Progenitor cell of endocrine pancreas (in vitro differentiated cells): Measurements from ENCODE around the gene LRRC52. TPM values are rescaled to one million over a fixed set of nuclear protein-coding genes. Genes with fewer than 3 reads are reported as not detected.

Source experiments
- DNase-seq: peaks from one replicate; pipeline ENCODE4 v3.0.0; 2021; ENCODE audit warnings: low spot score; ENCODE audit not compliant: unreplicated experiment
- H3K27ac Mint-ChIP-seq: 2 replicates; pipeline ENCODE4 v1.8.0; 2021; ENCODE audit warnings: mild to moderate bottlenecking, moderate library complexity, mixed read lengths
- H3K27me3 Mint-ChIP-seq: 2 replicates; pipeline ENCODE4 v1.8.0; 2021; ENCODE audit warnings: mixed read lengths
- H3K36me3 Mint-ChIP-seq: 2 replicates; pipeline ENCODE4 v1.8.0; 2022; ENCODE audit warnings: mixed read lengths; ENCODE audit not compliant: insufficient read depth
- H3K4me1 Mint-ChIP-seq: 2 replicates; pipeline ENCODE4 v1.8.0; 2021; ENCODE audit warnings: low read depth, mixed read lengths
- H3K4me3 Mint-ChIP-seq: 2 replicates; pipeline ENCODE4 v1.8.0; 2021; ENCODE audit warnings: low read depth, mild to moderate bottlenecking, moderate library complexity, mixed read lengths
- H3K9me3 Mint-ChIP-seq: 2 replicates; pipeline ENCODE4 v1.8.0; 2021; ENCODE audit warnings: low read depth, mixed read lengths
- CTCF ChIP-seq: fragments of 200-600 bp; sonication (generic); IDR thresholded peaks from one replicate; pipeline ENCODE4 v1.5.0; 2021; ENCODE audit warnings: antibody characterized with exemption, mild to moderate bottlenecking; ENCODE audit not compliant: unreplicated experiment
- total RNA-seq: library from RNA; stranded (reverse); gene quantifications from 2 replicates; pipeline ENCODE4 v1.2.1, GENCODE V29; 2021

LRRC52 gene
- total RNA-seq, 1 donor from 2014 or later: not detected

- Mint-ChIP-seq H3K36me3 (no peaks in the 10 kb centered on the region), H3K27me3 (peaks cover 34% of the 10 kb centered on the region), H3K27ac (no peak overlapping the region), H3K9me3 (no peaks in the 10 kb centered on the region), H3K4me1 (peaks cover 10% of the 10 kb centered on the region), H3K4me3 (no peak overlapping the region)
- no peak for TF ChIP-seq CTCF
- no peak for DNase-seq
Measured at GRCh38 chr1:165562571-165562970, 18.8 kb downstream of the LRRC52 start.

- DNase-seq: no peak
- H3K4me3 Mint-ChIP-seq: no peak overlapping the region
- peaks cover 35% of the 10 kb centered on the region for H3K27me3 Mint-ChIP-seq
- H3K4me1 Mint-ChIP-seq: peaks cover 10% of the 10 kb centered on the region
- no peaks in the 10 kb centered on the region for H3K36me3 Mint-ChIP-seq
- no peak overlapping the region for H3K27ac Mint-ChIP-seq
- no peak for TF ChIP-seq CTCF
- no peaks in the 10 kb centered on the region for H3K9me3 Mint-ChIP-seq
Measured at GRCh38 chr1:165563551-165563950, 19.8 kb downstream of the LRRC52 start.

GRCh38 chr1:165564561-165564960 is 20.8 kb downstream of the LRRC52 start:
- Mint-ChIP-seq H3K4me1 (peaks cover 10% of the 10 kb centered on the region), H3K27me3 (peaks cover 35% of the 10 kb centered on the region), H3K4me3 (no peak overlapping the region), H3K36me3 (no peaks in the 10 kb centered on the region), H3K9me3 (no peaks in the 10 kb centered on the region), H3K27ac (no peak overlapping the region)
- DNase-seq: no peak
- no peak for TF ChIP-seq CTCF

GRCh38 chr1:165565751-165566490 is 22.1 kb downstream of the LRRC52 start:
- Mint-ChIP-seq H3K9me3 (no peaks in the 10 kb centered on the region), H3K4me3 (no peak overlapping the region), H3K4me1 (peaks cover 5% of the 10 kb centered on the region), H3K27me3 (peaks cover 32% of the 10 kb centered on the region), H3K36me3 (no peaks in the 10 kb centered on the region), H3K27ac (no peak overlapping the region)
- no peak for DNase-seq
- no peak for TF ChIP-seq CTCF

GRCh38 chr1:165570078-165570477 is 26.3 kb downstream of the LRRC52 start:
- Mint-ChIP-seq H3K4me3 (no peak overlapping the region), H3K4me1 (peaks cover 6% of the 10 kb centered on the region), H3K27ac (no peak overlapping the region), H3K36me3 (no peaks in the 10 kb centered on the region), H3K9me3 (no peaks in the 10 kb centered on the region), H3K27me3 (peaks cover 17% of the 10 kb centered on the region)
- no peak for TF ChIP-seq CTCF
- no peak for DNase-seq
